NCI-H460 (cell line): ENCODE measurements around the gene BRAT1. TPM values are rescaled to one million over a fixed set of nuclear protein-coding genes. Genes with fewer than 3 reads are reported as not detected.

ENCODE experiments used
- DNase-seq: peaks from one replicate; pipeline ENCODE4 v3.0.0-alpha.2; 2016; ENCODE audit warnings: low read depth; ENCODE audit errors: extremely low read depth
- total RNA-seq: library from RNA; depleted of rRNA; stranded (reverse); fragments of >200 nt; shearing (Covaris generic); gene quantifications from 2 replicates; pipeline ENCODE4 v1.2.3, GENCODE V29; 2014

Gene BRAT1
- total RNA-seq, 1 experiment from 2014 or later: 23.6 TPM

GRCh38 chr7:2525658-2526630 is 29.4 kb downstream of the BRAT1 start:
- no peak for DNase-seq

GRCh38 chr7:2524808-2525657 is 30.3 kb downstream of the BRAT1 start:
- no peak for DNase-seq

- DNase-seq: no peak
Observed at GRCh38 chr7:2523941-2524807, 31.1 kb downstream of the BRAT1 start.

GRCh38 chr7:2523461-2523936 is 31.8 kb downstream of the BRAT1 start:
- no peak for DNase-seq

GRCh38 chr7:2522780-2523433 is 32.4 kb downstream of the BRAT1 start:
- DNase-seq: no peak

GRCh38 chr7:2521952-2522591 is 33.3 kb downstream of the BRAT1 start:
- DNase-seq: no peak

GRCh38 chr7:2521341-2521745 is 34.0 kb downstream of the BRAT1 start:
- no peak for DNase-seq

GRCh38 chr7:2520761-2521290 is 34.5 kb downstream of the BRAT1 start:
- DNase-seq: no peak

GRCh38 chr7:2520131-2520760 is 35.1 kb downstream of the BRAT1 start:
- DNase-seq: no peak

- DNase-seq: peak; percentile 82
Observed at GRCh38 chr7:2519119-2519930, 36.0 kb downstream of the BRAT1 start, which contains the start of gene LFNG. TSS of gene LFNG (plus strand) at chr7:2519774. CDS start at chr7:2519862, 88 bp downstream.

- no peak for DNase-seq
Observed at GRCh38 chr7:2518737-2519118, 36.6 kb downstream of the BRAT1 start.

GRCh38 chr7:2517678-2518507 is 37.4 kb downstream of the BRAT1 start:
- DNase-seq: no peak

- no peak for DNase-seq
Observed at GRCh38 chr7:2517026-2517425, 38.3 kb downstream of the BRAT1 start.

- DNase-seq: no peak
Observed at GRCh38 chr7:2516194-2516555, 39.1 kb downstream of the BRAT1 start.

- DNase-seq: no peak
Observed at GRCh38 chr7:2515424-2516193, 39.7 kb downstream of the BRAT1 start.
